ENCODE measurements around the gene LIN7C. TPM values are rescaled to one million over a fixed set of nuclear protein-coding genes. Genes with fewer than 3 reads are reported as not detected.
A peak's percentile ranks its signal among the peaks of the same experiment; 100 is the strongest.

LIN7C gene
- total RNA-seq, 6 donors from 2014 or later = 13.0 to 52.9 (median 26.2) TPM

DNA sequence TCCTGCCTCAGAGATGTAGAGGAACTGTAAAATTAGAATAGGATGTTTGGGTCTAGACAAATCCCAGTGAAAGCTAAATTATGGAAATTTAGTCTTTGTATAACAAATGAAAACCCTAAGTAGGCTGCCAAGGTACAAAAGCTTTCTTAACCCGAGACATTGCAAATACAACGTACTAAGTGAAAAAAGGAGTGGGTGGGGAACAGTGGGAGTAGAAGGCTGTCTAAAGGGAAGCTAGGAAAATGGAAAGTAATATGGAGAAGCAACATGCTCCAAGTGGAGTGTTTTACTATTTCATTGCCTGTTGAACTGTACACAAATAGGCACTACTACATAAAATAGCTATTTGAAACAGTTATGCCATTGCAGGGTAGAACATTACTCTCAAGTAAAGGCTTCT is 6.8 kb upstream of the LIN7C start:
- Histone ChIP-seq H3K4me1 (no peaks in the 10 kb centered on the region), H3K4me3 (no peak overlapping the region), H3K27ac (no peak overlapping the region), H3K9me3 (peaks cover 0 to 3% (median 0%) of the 10 kb centered on the region in 4 donors), H3K27me3 (no peaks in the 10 kb centered on the region), H3K36me3 (no peaks in the 10 kb centered on the region)
- 86 to 87% methylated on average over 2 of the region's 2 CpGs for WGBS, 2 donors
- TF ChIP-seq, protein P1, sequence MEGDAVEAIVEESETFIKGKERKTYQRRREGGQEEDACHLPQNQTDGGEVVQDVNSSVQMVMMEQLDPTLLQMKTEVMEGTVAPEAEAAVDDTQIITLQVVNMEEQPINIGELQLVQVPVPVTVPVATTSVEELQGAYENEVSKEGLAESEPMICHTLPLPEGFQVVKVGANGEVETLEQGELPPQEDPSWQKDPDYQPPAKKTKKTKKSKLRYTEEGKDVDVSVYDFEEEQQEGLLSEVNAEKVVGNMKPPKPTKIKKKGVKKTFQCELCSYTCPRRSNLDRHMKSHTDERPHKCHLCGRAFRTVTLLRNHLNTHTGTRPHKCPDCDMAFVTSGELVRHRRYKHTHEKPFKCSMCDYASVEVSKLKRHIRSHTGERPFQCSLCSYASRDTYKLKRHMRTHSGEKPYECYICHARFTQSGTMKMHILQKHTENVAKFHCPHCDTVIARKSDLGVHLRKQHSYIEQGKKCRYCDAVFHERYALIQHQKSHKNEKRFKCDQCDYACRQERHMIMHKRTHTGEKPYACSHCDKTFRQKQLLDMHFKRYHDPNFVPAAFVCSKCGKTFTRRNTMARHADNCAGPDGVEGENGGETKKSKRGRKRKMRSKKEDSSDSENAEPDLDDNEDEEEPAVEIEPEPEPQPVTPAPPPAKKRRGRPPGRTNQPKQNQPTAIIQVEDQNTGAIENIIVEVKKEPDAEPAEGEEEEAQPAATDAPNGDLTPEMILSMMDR (IDR thresholded peaks at IDR 0.05) = no peak
- no peak for TF ChIP-seq POLR2A (IDR thresholded peaks at IDR 0.05)
- no peak for TF ChIP-seq EP300 (IDR thresholded peaks at IDR 0.05)
- TF ChIP-seq POLR2AphosphoS5 (IDR thresholded peaks at IDR 0.05) = no peak
- ATAC-seq (ENCODE audit: low FRiP score in 2 of 2) = no peak
- no peak for DNase-seq

DNA sequence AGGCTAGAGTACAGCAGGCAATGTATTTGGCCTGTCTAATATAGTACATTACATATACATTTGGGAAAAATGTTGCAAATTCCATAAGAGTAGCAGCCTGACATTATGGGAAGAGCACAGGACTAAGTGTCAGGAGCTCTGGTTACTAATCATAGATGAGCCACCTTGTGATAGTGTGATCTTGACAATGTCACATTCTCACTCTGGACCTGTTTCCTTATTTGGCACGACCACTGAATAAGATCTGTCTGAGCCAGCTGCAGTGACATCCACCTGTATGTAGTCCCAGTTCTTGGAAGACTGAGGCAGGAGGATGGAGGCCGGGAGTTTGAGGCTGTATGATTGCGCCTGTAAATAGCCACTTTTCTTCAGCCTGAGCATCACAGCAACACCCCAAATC is 5.7 kb upstream of the LIN7C start:
- Histone ChIP-seq H3K4me1 (peaks cover 0 to 9% (median 6%) of the 10 kb centered on the region in 4 donors), H3K4me3 (no peak overlapping the region), H3K36me3 (no peaks in the 10 kb centered on the region), H3K9me3 (peaks cover 0 to 3% (median 0%) of the 10 kb centered on the region in 4 donors), H3K27ac (no peak overlapping the region), H3K27me3 (no peaks in the 10 kb centered on the region)
- ATAC-seq (ENCODE audit: low FRiP score in 2 of 2) (no peak), DNase-seq (no peak)
- TF ChIP-seq, protein P1 (IDR thresholded peaks at IDR 0.05) = no peak
- TF ChIP-seq EP300 (IDR thresholded peaks at IDR 0.05) (no peak), POLR2A (IDR thresholded peaks at IDR 0.05) (no peak), POLR2AphosphoS5 (IDR thresholded peaks at IDR 0.05) (no peak)
- WGBS, 2 donors = 96 to 100% methylated on average over 3 of the region's 3 CpGs

DNA sequence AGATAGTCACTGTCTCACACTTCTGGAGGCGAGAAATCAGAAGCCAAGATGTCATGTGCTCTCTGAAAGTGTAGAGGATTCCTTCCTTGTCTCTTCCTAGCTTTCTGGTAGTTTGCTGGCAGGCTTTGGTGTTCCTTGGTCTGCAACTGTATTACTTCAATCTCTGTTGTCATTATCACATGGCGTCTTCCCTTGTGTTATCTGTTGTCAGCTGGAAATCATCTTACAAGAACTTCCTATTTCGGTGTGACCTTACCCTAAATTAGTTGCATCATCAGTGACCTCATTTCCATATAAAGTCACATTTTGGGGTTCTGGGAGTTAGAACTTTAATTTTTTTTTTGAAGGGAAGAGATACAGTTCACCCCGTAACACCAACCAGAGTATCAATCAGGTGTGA is 3.3 kb upstream of the LIN7C start:
- TF ChIP-seq EP300 (IDR thresholded peaks at IDR 0.05) (peak in 1 of 4 donors; percentile 27), POLR2A (IDR thresholded peaks at IDR 0.05) (no peak), POLR2AphosphoS5 (IDR thresholded peaks at IDR 0.05) (no peak)
- TF ChIP-seq, protein P1 (IDR thresholded peaks at IDR 0.05) = no peak
- Histone ChIP-seq H3K27me3 (no peaks in the 10 kb centered on the region), H3K9me3 (no peaks in the 10 kb centered on the region), H3K36me3 (no peaks in the 10 kb centered on the region), H3K27ac (no peak overlapping the region), H3K4me3 (no peak overlapping the region), H3K4me1 (peaks cover 10 to 23% (median 17%) of the 10 kb centered on the region in 4 donors)
- ATAC-seq (ENCODE audit: low FRiP score in 2 of 2) (no peak), DNase-seq (no peak)
- WGBS, 2 donors = 76 to 90% methylated on average over 4 of the region's 4 CpGs

DNA sequence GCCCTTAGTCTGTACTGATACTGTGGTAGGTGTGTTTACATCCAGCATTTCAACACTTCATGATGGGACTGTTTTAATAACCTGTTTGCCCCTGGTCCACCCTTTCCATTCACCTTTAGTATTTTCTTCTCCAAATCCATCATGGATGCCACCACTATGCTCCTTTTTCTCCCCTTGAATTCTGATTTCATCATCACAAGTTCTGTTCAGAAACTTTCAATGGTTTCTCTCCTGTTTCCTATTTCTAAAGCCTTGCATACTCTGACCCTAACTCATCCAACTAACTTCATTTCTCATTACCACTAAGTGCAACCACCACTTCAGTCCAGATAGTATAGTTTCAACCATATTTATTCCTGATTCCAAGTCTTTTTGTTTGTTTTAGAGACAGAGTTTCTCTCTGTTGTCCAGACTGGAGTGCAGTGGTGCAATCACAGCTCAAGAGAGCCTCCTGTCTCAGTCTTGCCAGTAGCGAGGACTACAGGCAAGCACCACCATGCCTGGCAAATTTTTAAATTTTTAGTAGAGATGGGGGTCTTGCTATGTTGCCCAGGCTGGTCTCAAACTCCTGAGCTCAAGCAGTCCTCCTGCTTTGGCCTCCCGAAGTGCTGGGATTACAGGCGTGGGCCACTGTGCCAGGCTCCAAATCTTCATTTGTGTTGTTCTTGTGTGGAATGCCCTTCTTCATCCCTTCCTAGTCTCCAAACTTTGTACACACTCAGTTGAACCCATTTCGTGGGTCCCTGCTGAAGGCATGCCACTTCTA is 1.2 kb upstream of the LIN7C start:
- Histone ChIP-seq H3K4me3 (peak overlapping the region in 2 of 4 donors; percentile 67 to 79), H3K36me3 (no peaks in the 10 kb centered on the region), H3K27ac (no peak overlapping the region), H3K4me1 (peaks cover 16 to 32% (median 27%) of the 10 kb centered on the region in 4 donors), H3K27me3 (no peaks in the 10 kb centered on the region), H3K9me3 (no peaks in the 10 kb centered on the region)
- ATAC-seq (ENCODE audit: low FRiP score in 2 of 2) (no peak), DNase-seq (no peak)
- TF ChIP-seq POLR2A (IDR thresholded peaks at IDR 0.05) (no peak), POLR2AphosphoS5 (IDR thresholded peaks at IDR 0.05) (no peak), EP300 (IDR thresholded peaks at IDR 0.05) (no peak)
- TF ChIP-seq, protein P1 (IDR thresholded peaks at IDR 0.05) = no peak
- 94 to 95% methylated on average over 4 of the region's 4 CpGs for WGBS, 2 donors
